Effector CD4-positive, alpha-beta T cell (primary cell): Measurements from ENCODE around the gene NUCKS1.

Experiments used
- DNase-seq: peaks from one replicate; pipeline ENCODE4 v3.0.0-alpha.2; 2020
- total RNA-seq: gene quantifications from one replicate; lab custom pipeline; 2026; lab: John Stamatoyannopoulos, UW

The NUCKS1 gene, protein sequence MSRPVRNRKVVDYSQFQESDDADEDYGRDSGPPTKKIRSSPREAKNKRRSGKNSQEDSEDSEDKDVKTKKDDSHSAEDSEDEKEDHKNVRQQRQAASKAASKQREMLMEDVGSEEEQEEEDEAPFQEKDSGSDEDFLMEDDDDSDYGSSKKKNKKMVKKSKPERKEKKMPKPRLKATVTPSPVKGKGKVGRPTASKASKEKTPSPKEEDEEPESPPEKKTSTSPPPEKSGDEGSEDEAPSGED
- 178 reads per million, percentile 91 among the genes with 10 or more reads in this experiment for total RNA-seq

DNA sequence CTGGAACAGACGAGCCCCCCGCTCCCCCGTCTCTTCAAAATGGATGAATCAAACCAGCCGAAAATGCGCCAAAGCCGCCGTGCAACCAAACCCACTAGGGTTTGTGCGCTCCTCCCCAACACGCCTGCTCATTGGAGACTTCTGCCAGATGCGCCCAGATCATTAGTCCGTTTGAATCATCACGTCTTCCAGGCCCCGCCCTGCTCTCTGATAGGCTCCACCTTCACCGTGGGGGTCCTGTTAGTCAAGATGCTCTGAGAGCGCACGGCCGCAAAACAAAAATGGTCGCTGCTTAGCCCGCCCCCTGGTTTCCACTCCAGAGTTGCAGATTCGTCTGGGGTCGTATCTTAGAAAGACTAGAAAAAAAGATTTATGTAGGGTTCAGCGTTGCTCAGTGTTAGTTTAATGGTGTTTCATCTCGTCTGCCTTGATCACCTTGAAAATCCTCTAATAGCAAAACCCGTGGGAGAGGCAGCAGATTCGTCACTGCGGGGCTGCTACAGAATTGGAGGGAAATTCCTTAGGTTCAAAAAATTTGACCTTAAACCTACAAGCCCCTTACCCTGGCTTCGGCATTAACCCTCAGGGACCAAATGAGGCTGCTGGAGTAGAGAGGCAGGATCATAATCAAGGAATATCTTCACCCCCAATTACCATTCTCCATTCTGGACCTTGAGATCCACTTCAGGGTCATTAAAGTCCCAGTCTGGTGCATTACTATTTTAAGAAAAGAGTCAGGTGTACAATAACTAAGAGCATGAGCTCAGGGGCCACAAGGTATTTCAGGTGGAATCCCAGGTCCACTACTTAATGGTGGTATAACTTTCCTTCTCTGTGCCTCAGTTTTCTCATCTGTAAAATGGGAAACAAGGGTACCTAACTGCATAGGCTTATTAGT is at the start of gene NUCKS1:
TSS of gene NUCKS1 (minus strand) at position 45 of the 898 bp plus-strand sequence. CDS start 209 bp downstream, outside the sequence.
- DNase-seq = peak; percentile 94

DNA sequence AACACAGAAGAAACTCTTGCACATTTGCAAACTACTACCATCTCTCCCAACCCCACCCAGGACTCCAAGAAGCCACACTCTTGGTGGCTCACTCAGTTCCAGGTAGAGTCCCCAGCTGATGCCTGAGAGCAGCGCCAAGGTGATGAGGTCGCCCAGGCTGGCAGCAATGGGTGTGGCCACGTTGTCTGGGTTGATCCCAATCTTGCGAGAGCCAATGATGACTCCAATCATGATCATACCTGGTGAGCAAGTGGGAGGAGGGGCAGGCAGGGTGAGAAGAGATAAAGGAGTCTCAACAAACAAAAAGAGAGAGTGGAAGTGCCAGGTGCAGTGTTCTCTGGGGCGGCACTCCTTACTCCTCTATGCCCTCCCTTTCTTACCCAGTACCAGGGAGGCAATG is 48.6 kb upstream of the NUCKS1 start:
- DNase-seq = no peak

DNA sequence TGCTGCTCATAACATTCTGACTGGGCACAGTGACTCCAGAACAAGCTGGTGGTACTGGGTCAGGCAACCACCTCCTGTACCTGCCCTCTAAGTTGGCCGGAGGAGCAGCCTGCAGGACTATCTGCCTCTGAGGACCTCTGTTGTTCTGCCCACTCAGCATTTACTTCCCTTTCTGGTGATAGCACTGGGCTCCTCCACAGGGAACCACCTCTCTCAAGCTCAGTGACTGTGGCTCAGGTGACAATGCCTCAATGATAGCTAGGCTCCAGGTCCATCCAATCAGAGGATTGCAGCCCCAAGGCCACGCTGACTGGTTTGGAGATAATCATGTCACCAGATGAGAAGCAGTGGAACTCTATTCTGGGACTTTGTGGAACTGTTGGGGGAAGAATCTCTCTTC is 47.2 kb upstream of the NUCKS1 start:
- no peak for DNase-seq

DNA sequence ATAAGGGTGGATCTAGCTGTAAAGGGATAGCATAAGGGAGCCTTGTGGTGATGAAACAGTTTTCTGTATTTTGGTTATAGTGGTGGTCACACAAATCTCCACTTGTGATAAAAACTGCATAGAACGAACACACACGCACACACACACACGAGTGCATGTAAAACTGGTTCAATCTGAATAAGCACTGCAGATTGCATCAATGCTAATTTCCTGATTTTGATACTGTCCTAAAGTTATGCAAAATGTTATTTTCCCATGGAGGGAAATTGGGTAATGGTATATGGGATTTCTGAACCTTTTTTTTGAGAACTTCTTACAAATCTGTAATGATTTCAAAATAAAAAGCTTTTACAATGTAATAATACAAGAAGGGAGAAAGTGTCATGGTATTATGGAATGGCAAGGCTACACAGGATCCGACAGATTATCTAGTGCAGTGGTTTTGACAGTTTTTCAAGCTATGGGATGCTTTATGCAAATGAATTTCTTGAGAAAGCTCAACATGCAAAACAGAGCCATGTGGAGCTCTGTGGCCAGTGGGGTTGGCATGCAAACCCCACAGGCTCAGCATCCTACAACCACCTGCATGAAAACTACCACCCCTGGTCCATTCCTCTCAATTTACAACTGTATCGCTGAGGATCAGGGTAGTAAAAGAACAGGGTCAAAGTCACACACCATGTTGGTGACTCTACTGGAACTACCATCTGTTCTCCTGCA is 44.2 kb upstream of the NUCKS1 start:
- DNase-seq = no peak

DNA sequence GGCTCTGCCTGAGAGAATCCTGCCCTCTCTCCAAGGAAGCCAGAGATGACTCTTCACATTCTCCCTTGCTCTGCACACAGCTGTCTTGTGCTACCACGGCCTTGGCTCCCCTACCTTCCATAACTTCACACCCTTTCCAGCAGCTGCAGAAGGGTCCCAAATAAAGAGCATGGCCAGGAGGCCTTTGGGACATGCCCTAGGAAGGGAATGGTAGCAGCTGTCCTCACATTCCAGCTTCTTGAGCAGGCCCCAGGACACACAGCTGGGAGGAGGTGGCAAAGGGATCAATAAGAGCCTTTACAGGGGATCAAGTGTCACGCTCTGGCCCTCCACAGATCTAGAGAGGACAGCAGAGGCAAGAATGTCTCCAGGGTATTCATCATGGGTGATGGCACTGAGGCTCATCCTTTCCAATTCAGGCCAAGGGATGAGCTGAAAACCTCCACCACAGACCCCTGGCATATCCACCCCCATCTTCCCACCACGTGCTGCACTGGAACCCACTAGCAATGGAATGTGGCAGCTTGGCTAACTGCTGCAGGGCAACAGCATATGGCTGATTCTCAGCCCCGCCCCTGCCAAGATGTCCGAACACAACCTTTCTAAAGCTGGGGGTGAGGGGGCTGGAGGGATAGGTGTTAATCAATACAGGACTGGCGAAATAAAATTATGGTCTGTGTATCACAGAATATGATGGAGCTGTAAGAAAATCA is 43.1 kb upstream of the NUCKS1 start:
- DNase-seq = no peak

DNA sequence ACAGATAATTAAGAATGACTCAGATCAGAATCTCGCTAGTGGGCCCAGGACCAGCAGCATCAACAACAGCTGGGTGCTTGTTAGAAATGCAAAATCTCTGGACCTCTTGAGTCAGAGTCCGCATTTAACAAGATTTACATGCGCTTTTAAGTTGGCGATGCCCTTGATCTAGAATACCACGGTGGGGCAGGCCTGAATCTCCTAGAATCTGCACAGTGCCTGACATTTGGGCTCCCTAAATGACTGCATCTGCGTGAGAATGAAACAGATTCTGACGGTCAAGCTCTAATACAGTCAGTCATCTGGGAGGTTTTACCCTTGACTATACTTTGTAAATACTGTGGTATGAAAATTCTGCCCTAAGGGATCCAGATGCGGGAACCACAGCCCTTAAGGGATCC is 42.5 kb upstream of the NUCKS1 start:
- no peak for DNase-seq

DNA sequence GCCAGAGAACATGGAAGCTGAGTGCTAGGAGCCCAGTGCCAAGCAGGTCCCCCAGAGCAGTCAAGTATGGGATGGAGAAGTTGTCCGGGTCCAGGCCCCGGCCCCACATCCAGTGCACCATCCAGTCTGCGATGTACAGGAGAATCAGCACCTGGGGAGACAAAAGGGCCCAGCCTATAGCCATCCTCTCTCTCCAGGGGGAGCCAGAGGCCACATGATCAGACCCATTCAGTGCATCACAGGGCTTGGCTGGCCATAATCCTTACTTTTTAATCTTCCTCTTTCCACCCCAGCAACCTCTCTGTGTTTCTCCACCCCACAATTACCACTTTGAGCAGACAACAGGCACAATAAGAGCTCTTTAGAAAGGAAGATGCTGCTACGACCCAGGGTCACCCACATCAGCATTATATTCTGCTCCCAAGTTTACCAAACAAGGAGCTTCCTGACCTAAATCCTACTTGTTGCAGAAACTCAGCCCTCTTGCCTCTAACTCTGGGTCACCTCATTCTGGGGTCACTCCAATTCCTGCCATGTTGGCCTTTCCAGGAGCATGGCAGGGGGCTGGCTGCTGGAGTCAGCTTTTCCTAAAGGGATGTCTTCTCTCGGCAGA is 41.7 kb upstream of the NUCKS1 start:
- DNase-seq = peak; percentile 45

DNA sequence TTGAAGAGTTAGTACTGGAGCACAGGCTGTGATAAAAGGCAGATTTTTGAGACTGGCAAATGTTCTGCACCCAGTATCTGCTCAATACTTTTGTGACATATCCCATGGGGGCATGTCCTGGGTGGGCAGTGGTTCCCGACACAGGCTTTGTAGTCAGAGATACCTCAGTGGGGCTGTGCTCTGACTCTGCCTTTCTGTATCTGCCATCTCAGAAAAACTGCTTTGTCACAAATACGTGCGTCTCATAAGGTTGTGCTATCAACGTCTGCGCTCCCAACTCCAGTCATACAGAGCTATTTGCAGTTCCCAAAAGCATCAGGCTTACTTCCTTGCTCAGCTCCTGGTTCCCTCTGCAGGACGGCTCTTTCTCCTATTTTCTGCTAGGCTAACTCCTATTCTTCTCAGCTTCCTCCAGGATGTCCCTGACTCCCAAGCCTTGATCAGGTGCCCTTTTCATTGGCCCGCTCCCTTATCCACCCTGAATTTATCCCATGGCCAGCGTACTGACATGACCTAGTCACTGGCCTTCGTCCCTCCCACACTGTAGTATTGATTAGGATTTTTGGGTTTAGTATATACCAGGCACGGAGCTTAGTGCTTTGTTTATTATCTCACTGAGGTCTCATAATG is 37.4 kb upstream of the NUCKS1 start:
- no peak for DNase-seq

DNA sequence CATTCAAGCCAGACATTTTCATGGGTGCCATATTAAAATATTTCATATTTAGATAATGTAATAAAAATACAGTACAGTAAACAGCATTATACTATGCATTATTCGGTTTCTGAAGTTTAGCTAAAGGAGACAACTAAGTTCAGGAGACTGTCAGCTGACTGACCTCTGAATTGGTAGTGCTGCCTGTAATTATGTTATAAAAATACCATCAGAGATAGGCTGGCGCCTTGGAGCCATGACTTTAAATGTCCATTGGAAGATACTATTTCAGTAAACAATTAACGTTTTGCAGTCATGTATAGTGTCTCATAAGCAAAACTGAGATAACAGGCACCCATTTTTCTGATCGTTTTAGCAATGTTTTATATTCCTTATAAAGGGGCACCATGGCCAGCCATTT is 36.6 kb upstream of the NUCKS1 start:
- no peak for DNase-seq

DNA sequence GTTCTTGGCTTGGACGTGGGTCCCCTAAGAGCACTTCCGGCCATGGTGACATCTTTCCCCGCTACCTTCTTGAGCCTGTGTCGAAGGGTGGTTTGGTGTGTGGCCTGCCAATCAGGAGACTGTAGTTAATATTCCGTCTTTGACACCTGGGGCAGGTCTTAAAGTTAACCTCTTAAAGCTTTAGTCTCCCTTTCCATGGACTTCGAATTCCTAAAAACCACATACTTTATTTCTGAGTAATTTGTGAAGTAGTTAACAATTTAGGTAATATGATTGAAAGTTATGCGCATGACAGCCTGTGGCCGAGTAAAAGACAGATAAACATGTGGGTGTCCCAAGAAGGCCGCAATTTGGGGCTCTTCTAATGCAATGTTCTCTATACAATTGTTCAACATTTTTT is 35.5 kb upstream of the NUCKS1 start:
- no peak for DNase-seq

DNA sequence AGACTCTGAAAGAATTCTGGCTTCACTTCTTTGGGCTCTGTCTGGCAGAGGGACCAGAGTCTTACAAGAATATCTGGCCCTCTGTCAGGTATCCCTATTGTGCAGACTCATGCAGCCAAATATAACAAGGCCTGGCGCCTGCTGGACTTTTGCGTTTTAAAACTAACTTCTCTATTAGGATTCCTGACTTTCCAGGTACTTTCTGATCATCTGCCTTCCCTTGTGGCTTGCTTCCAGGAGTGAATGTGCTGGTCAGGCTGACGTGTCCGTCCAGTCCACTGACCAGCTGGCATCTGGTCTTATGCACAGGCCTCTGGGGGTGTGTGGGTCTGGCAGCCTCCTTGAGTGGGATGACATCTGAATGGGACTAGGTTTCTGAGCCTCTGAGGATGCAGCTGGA is 33.9 kb upstream of the NUCKS1 start:
- DNase-seq = no peak

DNA sequence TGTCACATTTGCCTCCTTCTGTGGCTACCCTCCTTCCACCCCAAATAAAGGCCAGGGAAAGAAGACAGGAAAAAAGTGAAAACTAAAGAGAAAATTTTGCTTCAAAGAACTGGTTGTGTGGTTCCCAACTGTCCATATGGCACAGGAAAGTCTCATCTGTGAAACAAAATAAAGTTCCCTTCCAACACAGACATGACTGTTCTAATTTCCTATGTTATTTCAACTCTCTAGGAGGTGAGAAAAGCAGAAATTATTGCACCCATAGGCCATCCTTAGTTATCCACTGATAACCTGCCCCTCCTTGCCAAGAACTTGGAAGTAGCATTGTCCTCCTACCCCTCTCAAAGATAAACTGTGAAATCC is 33.4 kb upstream of the NUCKS1 start:
- DNase-seq = no peak

DNA sequence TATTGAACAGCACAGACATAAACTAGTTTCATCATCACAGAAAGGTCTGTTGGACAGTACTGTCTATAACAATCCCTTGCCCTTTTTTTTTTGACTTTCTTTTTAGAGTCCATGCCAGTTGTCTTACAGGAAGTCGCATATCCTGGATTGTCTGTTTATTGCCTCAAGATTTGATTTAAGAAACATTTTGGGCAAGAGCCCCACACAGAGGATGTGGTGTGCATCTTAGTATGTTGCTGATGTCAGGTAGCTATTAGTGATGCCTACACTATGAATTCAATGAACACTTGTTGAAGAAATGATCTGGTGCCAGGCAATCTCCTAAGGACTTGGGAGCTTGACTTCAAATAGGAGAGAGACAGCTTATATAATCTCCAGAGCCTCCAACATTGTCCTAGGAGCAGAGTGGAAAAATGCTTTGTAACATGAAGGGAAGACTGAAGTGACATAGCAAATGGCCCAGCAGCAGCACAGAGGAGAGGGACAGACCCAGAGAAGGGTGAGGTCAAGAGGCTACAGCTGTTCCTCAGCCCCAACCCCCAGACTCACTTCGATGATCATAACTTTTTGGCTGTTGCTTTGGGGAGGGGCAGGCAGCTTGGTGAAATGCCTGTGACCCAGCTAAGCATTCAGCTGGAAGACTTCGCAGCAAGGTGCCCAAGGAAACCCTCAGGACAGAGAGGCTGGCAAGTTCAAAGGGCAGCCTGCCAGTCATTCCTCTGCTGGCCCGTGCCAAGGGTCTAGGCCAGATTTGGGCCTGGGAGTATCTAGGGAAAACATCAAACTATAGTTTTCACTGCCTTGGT is 32.8 kb upstream of the NUCKS1 start:
- no peak for DNase-seq

DNA sequence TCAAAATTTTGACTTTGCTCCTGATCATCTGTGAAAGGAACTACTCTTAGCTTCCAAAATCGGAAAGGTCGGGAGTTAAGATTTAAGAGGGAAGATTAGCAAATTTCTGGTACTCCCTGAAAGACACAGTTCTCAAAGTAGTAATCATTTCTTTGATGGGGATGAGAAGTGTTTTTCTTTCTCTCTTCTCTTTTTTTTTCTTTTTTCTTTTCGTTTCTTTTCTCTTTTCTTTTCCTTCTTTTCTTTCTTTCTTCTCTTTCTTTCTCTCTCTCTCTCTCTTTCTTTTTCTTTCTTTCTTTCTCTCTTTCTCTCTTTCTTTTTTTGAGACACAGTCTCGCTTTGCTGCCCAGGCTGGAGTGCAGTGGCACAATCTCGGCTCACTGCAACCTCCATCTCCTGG is 30.4 kb upstream of the NUCKS1 start:
- no peak for DNase-seq

DNA sequence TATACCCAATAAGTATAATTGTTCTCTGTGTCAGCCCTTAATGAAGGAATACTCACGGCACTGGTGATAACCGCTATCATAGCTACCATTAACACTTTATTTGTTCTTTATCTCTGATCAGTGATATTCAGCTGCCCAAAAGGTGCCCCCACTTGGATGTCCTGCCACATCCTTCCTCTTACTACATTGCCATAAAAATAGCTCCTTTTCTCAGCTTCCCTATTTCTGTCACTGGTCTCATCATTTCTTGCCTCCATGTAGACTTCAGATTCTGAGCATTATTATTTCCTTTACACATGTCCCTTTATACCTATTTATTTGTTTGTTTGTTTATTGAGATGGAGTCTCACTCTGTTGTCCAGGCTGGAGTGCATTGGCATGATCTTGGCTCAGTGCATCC is 28.0 kb upstream of the NUCKS1 start:
- DNase-seq = no peak

DNA sequence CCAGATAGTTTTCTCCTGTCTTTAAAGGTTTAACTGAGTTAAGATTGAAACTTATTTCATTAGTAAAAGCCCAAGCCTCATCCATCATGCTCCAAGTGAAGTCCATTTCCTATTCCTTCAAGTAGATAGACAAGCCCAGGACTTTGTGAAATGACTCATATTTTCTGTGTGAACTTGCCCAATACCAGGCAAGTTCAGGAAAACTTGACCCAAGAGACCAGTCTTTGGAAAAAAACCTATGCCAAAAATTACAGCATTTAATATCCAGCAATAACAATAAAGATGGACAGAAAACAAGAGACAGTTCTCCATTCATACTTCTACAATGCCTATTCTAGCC is 25.7 kb upstream of the NUCKS1 start:
- DNase-seq = no peak

DNA sequence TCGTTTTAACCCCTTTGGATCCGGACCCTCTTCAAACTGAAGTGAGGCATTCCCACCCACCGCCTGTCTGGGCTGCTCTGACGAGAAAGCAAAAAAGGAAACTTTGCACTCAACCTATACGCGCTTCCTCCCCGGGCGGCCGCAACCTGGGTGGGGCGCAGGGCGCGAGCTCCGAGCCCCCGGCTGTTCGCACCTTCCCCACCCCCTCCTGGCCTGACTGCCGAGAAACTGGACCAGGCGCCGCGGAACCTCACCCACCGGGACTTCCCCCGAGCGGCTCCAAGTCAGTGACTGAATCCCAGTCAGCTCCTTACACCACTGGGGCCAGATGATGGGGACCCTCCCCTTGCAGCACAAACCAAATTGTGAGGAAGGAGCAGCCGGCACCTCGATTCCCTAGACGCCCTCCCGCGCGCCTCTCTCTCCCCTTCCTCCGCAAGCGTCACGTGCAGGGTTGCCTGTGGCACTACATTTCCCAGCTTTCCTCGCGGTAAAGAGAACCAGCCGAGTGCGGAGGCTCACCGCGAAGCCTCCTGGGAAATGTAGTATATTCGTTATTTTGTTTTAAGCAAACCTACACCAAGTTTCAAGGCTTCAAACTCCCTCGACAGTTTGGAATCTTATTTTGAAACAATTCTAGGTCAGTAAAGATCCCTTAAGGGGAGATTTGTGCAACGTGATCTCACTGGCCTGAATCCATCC is 25.2 kb upstream of the NUCKS1 start, which contains the start of gene RAB29:
TSS of gene RAB29 (minus strand) at position 468 of the 702 bp plus-strand sequence. CDS start 526 bp downstream, outside the sequence.
- DNase-seq = peak; percentile 86

DNA sequence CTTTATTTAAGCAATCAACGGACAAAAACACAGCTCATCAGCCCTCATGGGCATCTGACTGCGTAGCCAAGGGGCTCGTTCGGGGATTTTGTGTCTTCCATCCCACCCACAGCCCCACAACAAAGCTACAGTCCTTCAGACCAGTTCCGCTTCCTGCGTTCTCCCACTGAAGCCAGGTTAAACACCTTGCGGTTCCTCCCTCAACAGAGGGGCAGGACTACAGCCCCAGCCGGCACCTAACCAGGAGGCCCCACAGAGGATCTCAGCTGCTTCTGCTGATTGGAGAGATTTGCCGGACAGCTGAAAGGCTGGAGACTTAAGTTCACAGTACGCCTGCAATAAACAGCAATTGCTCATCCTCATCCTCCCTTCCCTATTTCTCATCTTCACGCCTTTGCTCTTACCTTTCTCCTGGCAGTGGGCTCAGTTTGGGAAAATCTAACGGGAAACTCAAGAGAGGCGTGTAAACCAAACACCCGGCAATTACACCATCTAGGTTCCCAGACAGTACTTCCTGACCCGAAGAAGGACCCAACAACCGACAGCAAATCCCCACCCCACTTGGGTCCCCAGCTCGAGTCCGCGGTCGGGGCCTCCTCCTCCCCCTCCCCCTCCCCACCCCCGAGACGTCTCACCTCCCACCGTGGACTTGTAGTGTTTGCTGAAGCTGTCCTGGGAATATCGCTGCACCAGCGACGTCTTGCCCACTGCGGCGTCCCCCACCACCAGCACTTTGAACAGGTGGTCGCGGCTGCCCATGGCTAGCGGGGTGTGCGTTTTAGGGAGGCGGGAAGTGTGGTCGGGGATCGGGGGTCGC is 24.4 kb upstream of the NUCKS1 start:
- DNase-seq = peak; percentile 31

DNA sequence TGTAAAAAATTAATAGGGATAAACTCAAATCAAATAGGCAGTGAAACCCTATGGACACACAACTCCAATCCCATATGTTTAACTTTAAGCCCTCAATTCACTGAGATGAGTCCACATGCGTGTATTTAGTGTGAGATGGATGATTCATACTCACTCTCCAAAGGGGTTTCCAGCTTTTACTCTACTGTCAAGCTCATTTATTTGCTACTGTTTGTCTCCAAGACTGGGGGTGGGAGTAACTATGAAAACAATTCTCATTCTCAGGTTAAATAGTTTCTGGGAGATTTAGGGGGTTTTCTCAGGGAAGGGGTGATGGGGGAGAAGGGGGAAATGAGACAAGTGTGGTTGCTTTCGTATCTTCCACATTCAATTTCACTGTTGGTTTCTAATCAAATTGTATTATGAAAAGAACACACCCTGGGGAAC is 22.6 kb upstream of the NUCKS1 start:
- DNase-seq = no peak
